ENCODE data around the gene MSL1. TPM values are rescaled to one million over a fixed set of nuclear protein-coding genes. Genes with fewer than 3 reads are reported as not detected.

The MSL1 gene
- total and polyA plus RNA-seq, 9 of the 15 experiments (the other 6 are each of a cell fraction or from before 2014, with no cell fraction given) = 13.8 to 120 (median 61.9) TPM

DNA sequence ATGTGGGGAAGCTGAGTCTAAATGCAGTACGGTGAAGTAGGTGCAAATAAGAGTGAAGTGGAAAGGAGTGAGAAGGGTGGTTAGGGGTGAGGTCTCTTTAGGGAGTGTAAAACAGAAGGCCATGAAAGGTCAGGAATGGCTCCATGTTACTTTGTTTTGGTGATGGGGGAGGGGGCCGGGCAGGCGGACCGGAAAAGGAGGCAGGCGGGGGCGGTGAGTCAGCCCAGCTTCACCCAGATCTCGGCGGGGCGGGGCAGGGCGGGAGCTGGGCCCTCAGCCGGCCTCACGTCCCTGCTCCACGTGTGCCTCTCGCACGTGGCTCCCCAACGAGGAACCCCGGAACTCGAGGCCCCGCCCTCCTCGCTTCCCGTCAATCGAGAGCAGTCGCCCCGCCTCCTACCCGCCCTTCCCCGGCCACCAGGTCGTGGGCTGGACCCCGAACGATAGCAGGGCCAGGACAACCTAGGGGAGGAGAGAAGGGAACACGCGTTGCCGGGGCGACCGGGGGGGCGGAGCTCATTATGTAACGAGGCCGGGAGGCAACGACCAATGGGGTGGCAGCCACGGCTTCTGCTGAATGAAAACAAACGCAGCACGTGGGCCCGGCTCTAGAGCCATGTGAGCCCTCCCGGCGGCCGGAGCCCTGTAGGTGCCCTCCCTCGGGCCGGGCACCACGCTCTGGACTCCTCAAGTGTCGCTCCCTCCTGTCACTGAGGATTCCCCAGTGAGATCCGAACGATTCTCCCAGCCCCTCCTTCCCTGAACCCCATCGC, 22.7 kb upstream of the MSL1 start (continued):
- TF ChIP-seq, protein P1, sequence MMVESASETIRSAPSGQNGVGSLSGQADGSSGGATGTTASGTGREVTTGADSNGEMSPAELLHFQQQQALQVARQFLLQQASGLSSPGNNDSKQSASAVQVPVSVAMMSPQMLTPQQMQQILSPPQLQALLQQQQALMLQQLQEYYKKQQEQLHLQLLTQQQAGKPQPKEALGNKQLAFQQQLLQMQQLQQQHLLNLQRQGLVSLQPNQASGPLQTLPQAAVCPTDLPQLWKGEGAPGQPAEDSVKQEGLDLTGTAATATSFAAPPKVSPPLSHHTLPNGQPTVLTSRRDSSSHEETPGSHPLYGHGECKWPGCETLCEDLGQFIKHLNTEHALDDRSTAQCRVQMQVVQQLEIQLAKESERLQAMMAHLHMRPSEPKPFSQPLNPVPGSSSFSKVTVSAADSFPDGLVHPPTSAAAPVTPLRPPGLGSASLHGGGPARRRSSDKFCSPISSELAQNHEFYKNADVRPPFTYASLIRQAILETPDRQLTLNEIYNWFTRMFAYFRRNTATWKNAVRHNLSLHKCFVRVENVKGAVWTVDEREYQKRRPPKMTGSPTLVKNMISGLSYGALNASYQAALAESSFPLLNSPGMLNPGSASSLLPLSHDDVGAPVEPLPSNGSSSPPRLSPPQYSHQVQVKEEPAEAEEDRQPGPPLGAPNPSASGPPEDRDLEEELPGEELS (CRISPR knock-in tag; IDR thresholded peaks at IDR 0.05; ENCODE audit: borderline replicate concordance) = no peak
- no peak; the same call in 1 of the 2 replicates for TF ChIP-seq ZNF589 (CRISPR knock-in tag; IDR thresholded peaks at IDR 0.05; ENCODE audit: low read depth)
- TF ChIP-seq ZNF263 (CRISPR knock-in tag; IDR thresholded peaks at IDR 0.05; ENCODE audit: borderline replicate concordance) = no peak; the same call in 1 of the 2 replicates
- TF ChIP-seq KAT8 (IDR thresholded peaks at IDR 0.05; ENCODE audit: low read depth) = no peak
- TF ChIP-seq, protein P2, sequence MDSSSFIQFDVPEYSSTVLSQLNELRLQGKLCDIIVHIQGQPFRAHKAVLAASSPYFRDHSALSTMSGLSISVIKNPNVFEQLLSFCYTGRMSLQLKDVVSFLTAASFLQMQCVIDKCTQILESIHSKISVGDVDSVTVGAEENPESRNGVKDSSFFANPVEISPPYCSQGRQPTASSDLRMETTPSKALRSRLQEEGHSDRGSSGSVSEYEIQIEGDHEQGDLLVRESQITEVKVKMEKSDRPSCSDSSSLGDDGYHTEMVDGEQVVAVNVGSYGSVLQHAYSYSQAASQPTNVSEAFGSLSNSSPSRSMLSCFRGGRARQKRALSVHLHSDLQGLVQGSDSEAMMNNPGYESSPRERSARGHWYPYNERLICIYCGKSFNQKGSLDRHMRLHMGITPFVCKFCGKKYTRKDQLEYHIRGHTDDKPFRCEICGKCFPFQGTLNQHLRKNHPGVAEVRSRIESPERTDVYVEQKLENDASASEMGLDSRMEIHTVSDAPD (CRISPR knock-in tag; IDR thresholded peaks at IDR 0.05) = no peak
- TF ChIP-seq SIX5 (IDR thresholded peaks at IDR 0.05; ENCODE audit: borderline replicate concordance in 1 of 2, insufficient read depth in 1 of 2, low read depth in 1 of 2, low read length in 2 of 2) = no peak
- peak; percentile 86 for TF ChIP-seq DPF2 (IDR thresholded peaks at IDR 0.05)
- no peak for TF ChIP-seq SP2 (IDR thresholded peaks at IDR 0.05; ENCODE audit: extremely low read depth, low read depth, low read length, poor library complexity, severe bottlenecking)
- TF ChIP-seq DMBX1 (CRISPR knock-in tag; IDR thresholded peaks at IDR 0.05; ENCODE audit: borderline replicate concordance) = 0 out of 2 replicates have a peak, but pooled peaks have one; percentile 53
- TF ChIP-seq, protein P3, sequence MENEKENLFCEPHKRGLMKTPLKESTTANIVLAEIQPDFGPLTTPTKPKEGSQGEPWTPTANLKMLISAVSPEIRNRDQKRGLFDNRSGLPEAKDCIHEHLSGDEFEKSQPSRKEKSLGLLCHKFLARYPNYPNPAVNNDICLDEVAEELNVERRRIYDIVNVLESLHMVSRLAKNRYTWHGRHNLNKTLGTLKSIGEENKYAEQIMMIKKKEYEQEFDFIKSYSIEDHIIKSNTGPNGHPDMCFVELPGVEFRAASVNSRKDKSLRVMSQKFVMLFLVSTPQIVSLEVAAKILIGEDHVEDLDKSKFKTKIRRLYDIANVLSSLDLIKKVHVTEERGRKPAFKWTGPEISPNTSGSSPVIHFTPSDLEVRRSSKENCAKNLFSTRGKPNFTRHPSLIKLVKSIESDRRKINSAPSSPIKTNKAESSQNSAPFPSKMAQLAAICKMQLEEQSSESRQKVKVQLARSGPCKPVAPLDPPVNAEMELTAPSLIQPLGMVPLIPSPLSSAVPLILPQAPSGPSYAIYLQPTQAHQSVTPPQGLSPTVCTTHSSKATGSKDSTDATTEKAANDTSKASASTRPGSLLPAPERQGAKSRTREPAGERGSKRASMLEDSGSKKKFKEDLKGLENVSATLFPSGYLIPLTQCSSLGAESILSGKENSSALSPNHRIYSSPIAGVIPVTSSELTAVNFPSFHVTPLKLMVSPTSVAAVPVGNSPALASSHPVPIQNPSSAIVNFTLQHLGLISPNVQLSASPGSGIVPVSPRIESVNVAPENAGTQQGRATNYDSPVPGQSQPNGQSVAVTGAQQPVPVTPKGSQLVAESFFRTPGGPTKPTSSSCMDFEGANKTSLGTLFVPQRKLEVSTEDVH (IDR thresholded peaks at IDR 0.05; ENCODE audit: low read depth, partially characterized antibody) = peak; percentile 41
- TF ChIP-seq PML (IDR thresholded peaks at IDR 0.05; ENCODE audit: low read length) = no peak
- no peak for TF ChIP-seq ZNF124 (CRISPR knock-in tag; IDR thresholded peaks at IDR 0.05)
- TF ChIP-seq ZNF23 (CRISPR knock-in tag; IDR thresholded peaks at IDR 0.05) = no peak
- TF ChIP-seq ATF1 (CRISPR knock-in tag; IDR thresholded peaks at IDR 0.05) = no peak
- peak; percentile 71 for TF ChIP-seq ATF1 (tag; IDR thresholded peaks at IDR 0.05)
- peak; percentile 81; the same call in 1 of the 2 replicates for TF ChIP-seq KLF13 (tag; IDR thresholded peaks at IDR 0.05; ENCODE audit: borderline replicate concordance, low read depth)
- TF ChIP-seq, protein P4, sequence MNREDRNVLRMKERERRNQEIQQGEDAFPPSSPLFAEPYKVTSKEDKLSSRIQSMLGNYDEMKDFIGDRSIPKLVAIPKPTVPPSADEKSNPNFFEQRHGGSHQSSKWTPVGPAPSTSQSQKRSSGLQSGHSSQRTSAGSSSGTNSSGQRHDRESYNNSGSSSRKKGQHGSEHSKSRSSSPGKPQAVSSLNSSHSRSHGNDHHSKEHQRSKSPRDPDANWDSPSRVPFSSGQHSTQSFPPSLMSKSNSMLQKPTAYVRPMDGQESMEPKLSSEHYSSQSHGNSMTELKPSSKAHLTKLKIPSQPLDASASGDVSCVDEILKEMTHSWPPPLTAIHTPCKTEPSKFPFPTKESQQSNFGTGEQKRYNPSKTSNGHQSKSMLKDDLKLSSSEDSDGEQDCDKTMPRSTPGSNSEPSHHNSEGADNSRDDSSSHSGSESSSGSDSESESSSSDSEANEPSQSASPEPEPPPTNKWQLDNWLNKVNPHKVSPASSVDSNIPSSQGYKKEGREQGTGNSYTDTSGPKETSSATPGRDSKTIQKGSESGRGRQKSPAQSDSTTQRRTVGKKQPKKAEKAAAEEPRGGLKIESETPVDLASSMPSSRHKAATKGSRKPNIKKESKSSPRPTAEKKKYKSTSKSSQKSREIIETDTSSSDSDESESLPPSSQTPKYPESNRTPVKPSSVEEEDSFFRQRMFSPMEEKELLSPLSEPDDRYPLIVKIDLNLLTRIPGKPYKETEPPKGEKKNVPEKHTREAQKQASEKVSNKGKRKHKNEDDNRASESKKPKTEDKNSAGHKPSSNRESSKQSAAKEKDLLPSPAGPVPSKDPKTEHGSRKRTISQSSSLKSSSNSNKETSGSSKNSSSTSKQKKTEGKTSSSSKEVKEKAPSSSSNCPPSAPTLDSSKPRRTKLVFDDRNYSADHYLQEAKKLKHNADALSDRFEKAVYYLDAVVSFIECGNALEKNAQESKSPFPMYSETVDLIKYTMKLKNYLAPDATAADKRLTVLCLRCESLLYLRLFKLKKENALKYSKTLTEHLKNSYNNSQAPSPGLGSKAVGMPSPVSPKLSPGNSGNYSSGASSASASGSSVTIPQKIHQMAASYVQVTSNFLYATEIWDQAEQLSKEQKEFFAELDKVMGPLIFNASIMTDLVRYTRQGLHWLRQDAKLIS (CRISPR knock-in tag; IDR thresholded peaks at IDR 0.05) = peak; percentile 62; the same call in 1 of the 2 replicates
